Endothelial cell of umbilical vein (primary cell): ENCODE measurements around the gene PRELID3B. TPM values are rescaled to one million over a fixed set of nuclear protein-coding genes. Genes with fewer than 3 reads are reported as not detected.

ENCODE experiments used
- BruUV-seq: library from RNA; stranded (reverse); fragments of 400-500 nt; replicated peaks from 2 replicates; lab custom pipeline; 2021; lab: Mats Ljungman, UMichigan
- CTCF ChIA-PET: fragments of 300-600, 350-600 bp; sonication (Branson Sonifier 250); formaldehyde crosslinking; loops from one replicate; lab custom pipeline; 2021; ENCODE audit warnings: antibody characterized with exemption, inconsistent platforms; lab: Charles Lee
- POLR2A ChIA-PET: fragments of 300-600, 350-600 bp; sonication (Branson Sonifier 250); formaldehyde crosslinking; loops from one replicate; lab custom pipeline; 2021; ENCODE audit warnings: antibody characterized with exemption, inconsistent platforms; lab: Charles Lee
- DNase-seq: peaks from one replicate; pipeline ENCODE4 v3.0.0-alpha.2; 2011; ENCODE audit warnings: low read depth, low spot score
- FAIRE-seq: peaks from 2 replicates; lab custom pipeline; 2011; peaks lifted over from hg19 to GRCh38; lab: Jason Lieb, UNC
- H2AFZ ChIP-seq: 2 replicates; pipeline ENCODE4 v1.6.0; 2012; ENCODE audit warnings: low read depth, low read length, control low read depth, inconsistent platforms
- H3K27ac ChIP-seq: 2 replicates; pipeline ENCODE4 v1.5.1; 2011; ENCODE audit warnings: low read depth, mild to moderate bottlenecking, control low read depth, low read length, moderate library complexity; ENCODE audit not compliant: insufficient read depth
- H3K27me3 ChIP-seq, 2 experiments: 2 replicates each; pipeline versions ENCODE4 v1.6.0 to v1.6.1; 2011; ENCODE audit warnings: low read length in 2 of 2, mixed read lengths in 1 of 2; ENCODE audit not compliant: control insufficient read depth in 2 of 2, insufficient read depth in 2 of 2
- H3K36me3 ChIP-seq, 2 experiments: 2 replicates in 1 of 2; 3 replicates in 1 of 2; pipeline ENCODE4 v1.5.1; 2011; ENCODE audit warnings: low read length in 2 of 2, mild to moderate bottlenecking in 1 of 2, moderate library complexity in 1 of 2; ENCODE audit not compliant: control insufficient read depth in 2 of 2, insufficient read depth in 2 of 2; ENCODE audit errors: extremely low read depth in 1 of 2
- H3K4me1 ChIP-seq: 3 replicates; pipeline ENCODE4 v1.5.1; 2011; ENCODE audit warnings: mild to moderate bottlenecking, low read length; ENCODE audit not compliant: control insufficient read depth, insufficient read depth; ENCODE audit errors: extremely low read depth
- H3K4me2 ChIP-seq: 2 replicates; pipeline ENCODE4 v1.6.1; 2011; ENCODE audit warnings: low read length, control low read depth, mixed read lengths; ENCODE audit not compliant: insufficient read depth
- H3K4me3 ChIP-seq, 3 experiments: fragments of 200-600 bp in 1 of 3; sonication (generic), shearing (Covaris generic) in 1 of 3; replicated peaks in 1 of 3; 2 replicates each; pipeline ENCODE4 v1.5.1; 2011 to 2016; ENCODE audit warnings: control low read depth in 3 of 3, low read length in 3 of 3, mild to moderate bottlenecking in 2 of 3, inconsistent platforms in 1 of 3, low read depth in 1 of 3, moderate library complexity in 1 of 3; ENCODE audit not compliant: insufficient read depth in 1 of 3
- H3K79me2 ChIP-seq: 2 replicates; pipeline ENCODE4 v1.6.0; 2012; ENCODE audit warnings: low read length, inconsistent platforms; ENCODE audit not compliant: control insufficient read depth, insufficient read depth
- H3K9ac ChIP-seq: replicated peaks from 2 replicates; pipeline ENCODE3; 2011; ENCODE audit warnings: low read length, control low read depth; ENCODE audit not compliant: insufficient read depth; ENCODE audit errors: extremely low read depth
- H3K9me1 ChIP-seq: replicated peaks from 3 replicates; pipeline ENCODE4 v1.6.0; 2011; ENCODE audit warnings: mild to moderate bottlenecking, low read length; ENCODE audit not compliant: control insufficient read depth, insufficient read depth; ENCODE audit errors: extremely low read depth
- H3K9me3 ChIP-seq: replicated peaks from 2 replicates; pipeline ENCODE4 v1.5.1; 2012; ENCODE audit warnings: low read length, inconsistent platforms; ENCODE audit not compliant: control insufficient read depth, insufficient read depth
- H4K20me1 ChIP-seq: replicated peaks from 2 replicates; pipeline ENCODE3; 2011; ENCODE audit warnings: mild to moderate bottlenecking, low read length; ENCODE audit not compliant: control insufficient read depth, insufficient read depth; ENCODE audit errors: extremely low read depth
- CTCF ChIP-seq, 2 donors: IDR thresholded peaks; 1 replicate in 1 of 2; 2 replicates in 1 of 2; pipeline ENCODE4 v1.5.1; 2011; ENCODE audit warnings: low read length in 2 of 2, mild to moderate bottlenecking in 2 of 2, moderate library complexity in 2 of 2, control low read depth in 1 of 2, inconsistent platforms in 1 of 2, low read depth in 1 of 2; ENCODE audit not compliant: insufficient read depth in 1 of 2; ENCODE audit errors: extremely low read depth in 1 of 2
- EZH2 ChIP-seq: IDR thresholded peaks from 2 replicates; pipeline ENCODE4 v1.6.1; 2012; ENCODE audit warnings: borderline replicate concordance, low read depth, mild to moderate bottlenecking, moderate library complexity, low read length, inconsistent platforms; ENCODE audit not compliant: severe bottlenecking
- FOS ChIP-seq: IDR thresholded peaks from 2 replicates; pipeline ENCODE4 v1.6.1; 2011; ENCODE audit warnings: mild to moderate bottlenecking, low read length, moderate library complexity, borderline replicate concordance; ENCODE audit not compliant: insufficient read depth
- GATA2 ChIP-seq: IDR thresholded peaks from 2 replicates; pipeline ENCODE4 v1.7.0; 2011; ENCODE audit warnings: low read depth, mild to moderate bottlenecking, moderate library complexity, mixed read lengths, low read length; ENCODE audit not compliant: insufficient read length, insufficient read depth
- JUN ChIP-seq: IDR thresholded peaks from 2 replicates; pipeline ENCODE4 v1.6.1; 2011; ENCODE audit warnings: borderline replicate concordance, low read depth; ENCODE audit not compliant: insufficient read length, insufficient read depth
- MYC ChIP-seq: IDR thresholded peaks from one replicate; pipeline ENCODE4 v1.6.1; 2011; ENCODE audit warnings: mild to moderate bottlenecking, low read depth, low read length
- POLR2A ChIP-seq: IDR thresholded peaks from 2 replicates; pipeline ENCODE4 v1.6.1; 2012; ENCODE audit warnings: low read depth, mild to moderate bottlenecking, control low read depth, low read length
- POLR2AphosphoS5 ChIP-seq: IDR thresholded peaks from 2 replicates; pipeline ENCODE4 v1.6.1; 2012; ENCODE audit warnings: low read depth, mild to moderate bottlenecking, control low read depth, low read length, moderate library complexity; ENCODE audit not compliant: insufficient read depth
- dilution Hi-C: fragments of 300-500 bp; cut with MboI; formaldehyde crosslinking; loops from one replicate; pipeline ENCODE4 v1.15.0; 2019; ENCODE audit warnings: low sequenced_read_pairs; ENCODE audit not compliant: extremely low pct_ligation_motif_present
- intact Hi-C: fragments of 100-400 bp; cut with micrococcal nuclease; formaldehyde crosslinking; loops from one replicate; pipeline ENCODE4 v1.10.0; 2022
- polyA plus RNA-seq, 4 experiments: library from polyadenylated mRNA; depleted of rRNA in 3 of 4; stranded (reverse) in 3 of 4; unstranded in 1 of 4; fragments of >200 nt; gene quantifications; 2 replicates each; pipeline versions ENCODE4 v1.2.1 to v1.2.3, GENCODE V29; 2011 to 2012; ENCODE audit warnings: missing spikeins in 1 of 4
- total RNA-seq: library from RNA; stranded (reverse); gene quantifications from 2 replicates; pipeline ENCODE4 v1.2.3, GENCODE V29; 2021
- TF ChIP-seq, protein P1 (sequence below): IDR thresholded peaks from 2 replicates; pipeline ENCODE4 v1.6.1; 2011; ENCODE audit not compliant: insufficient read depth, insufficient read length

Gene PRELID3B
- total and polyA plus RNA-seq, 2 donors (not counting 3 experiments of a cell fraction or from before 2014, with no cell fraction given): 14.9 to 57.2 TPM

DNA sequence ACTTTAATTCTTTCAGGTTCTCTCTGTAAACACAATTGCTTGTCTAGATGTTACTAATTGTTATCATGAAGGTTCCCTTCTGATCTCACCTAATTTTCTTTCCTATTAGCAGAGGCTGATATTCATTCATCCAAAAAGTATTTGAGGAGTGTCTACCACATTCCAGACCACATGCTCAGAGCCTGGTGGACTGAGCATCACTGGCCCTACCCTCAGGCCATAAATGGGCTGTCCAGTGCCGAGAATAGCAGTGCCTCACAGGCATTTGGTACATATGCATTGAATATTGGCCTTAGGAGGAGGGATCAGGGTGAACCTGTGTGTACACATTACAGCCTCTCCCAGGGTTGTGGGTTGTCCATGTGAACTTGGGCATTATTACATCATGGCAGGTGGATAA is 40.4 kb upstream of the PRELID3B start:
- no peaks in the 10 kb centered on the region for H3K9me3 ChIP-seq
- H3K27me3 ChIP-seq: peaks cover 7 to 21% of the 10 kb centered on the region in 2 experiments
- H3K27ac ChIP-seq: no peak overlapping the region
- H3K4me2 ChIP-seq: no peak overlapping the region
- no peak overlapping the region for H3K9ac ChIP-seq
- H3K4me1 ChIP-seq: no peaks in the 10 kb centered on the region
- H3K79me2 ChIP-seq: no peaks in the 10 kb centered on the region
- no peaks in the 10 kb centered on the region for H4K20me1 ChIP-seq
- no peak for DNase-seq
- no peak for FAIRE-seq
- POLR2A ChIA-PET: no interaction called here
- BruUV-seq: no TSS peak
- intact Hi-C loops: loop anchor here (10.0 kb wide), 3 partner anchors 358 to 598 kb away; no protein-coding TSS in a partner anchor
- dilution Hi-C loops: no loop called here
- no peak for TF ChIP-seq FOS
- no peak for TF ChIP-seq GATA2
- TF ChIP-seq, protein P1, sequence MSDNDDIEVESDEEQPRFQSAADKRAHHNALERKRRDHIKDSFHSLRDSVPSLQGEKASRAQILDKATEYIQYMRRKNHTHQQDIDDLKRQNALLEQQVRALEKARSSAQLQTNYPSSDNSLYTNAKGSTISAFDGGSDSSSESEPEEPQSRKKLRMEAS: no peak
- TF ChIP-seq EZH2: no peak
- TF ChIP-seq CTCF (IDR thresholded peaks at IDR 0.05; ENCODE audit: extremely low read depth in 1 of 2, insufficient read depth in 1 of 2, low read depth in 1 of 2, low read length in 2 of 2): no peak
- TF ChIP-seq JUN: no peak
- no peak for TF ChIP-seq POLR2A
- TF ChIP-seq MYC: no peak
- no peak for TF ChIP-seq POLR2AphosphoS5
- no peaks in the 10 kb centered on the region for H3K9me1 ChIP-seq
- H3K36me3 ChIP-seq: no peaks in the 10 kb centered on the region
- H3K4me3 ChIP-seq: no peak overlapping the region
- H2AFZ ChIP-seq: no peak overlapping the region
- CTCF ChIA-PET: interaction anchor here (1.0 to 2.4 kb wide), 9 partner anchors 10 to 216 kb away, joined by 3 to 9 read pairs (median 4); no protein-coding TSS in a partner anchor
